SK-N-SH (cell line): ENCODE measurements around the gene ALPK3. TPM values are rescaled to one million over a fixed set of nuclear protein-coding genes. Genes with fewer than 3 reads are reported as not detected.

Source experiments
- CTCF ChIA-PET: fragments of 300-600, 350-600 bp; formaldehyde crosslinking; extraction: SDS; loops from one replicate; lab custom pipeline; 2021; lab: Yijun Ruan, JAX
- POLR2A ChIA-PET: fragments of 350-600 bp; sonication (Branson Sonifier 250); formaldehyde crosslinking; extraction: SDS; loops from one replicate; lab custom pipeline; 2020; ENCODE audit warnings: antibody characterized with exemption, inconsistent platforms; lab: Yijun Ruan, JAX
- DNase-seq: peaks from one replicate; pipeline ENCODE4 v3.0.0; 2012
- H2AFZ ChIP-seq: fragments of 200-600 bp; sonication (generic); 2 replicates; pipeline ENCODE4 v1.8.1; 2016; ENCODE audit warnings: antibody characterized with exemption, mild to moderate bottlenecking, low read depth
- H3F3A ChIP-seq: fragments of 200-600 bp; sonication (generic); replicated peaks from 2 replicates; pipeline ENCODE3; 2016; ENCODE audit warnings: antibody characterized with exemption, mild to moderate bottlenecking; ENCODE audit not compliant: insufficient read depth
- H3K27ac ChIP-seq, 2 experiments: fragments of 200-500 bp in 1 of 2; fragments of 200-600 bp in 1 of 2; sonication (Bioruptor generic) in 1 of 2; sonication (generic), shearing (Covaris generic) in 1 of 2; 2 replicates each; pipeline versions ENCODE4 v1.5.1 to v1.6.1; 2014 to 2016; ENCODE audit warnings: low read depth in 2 of 2, inconsistent platforms in 1 of 2, low read length in 1 of 2, mild to moderate bottlenecking in 1 of 2, mixed read lengths in 1 of 2
- H3K27me3 ChIP-seq: fragments of 200-600 bp; sonication (generic), shearing (Covaris generic); 2 replicates; pipeline ENCODE4 v1.6.1; 2016; ENCODE audit warnings: mixed run types; ENCODE audit not compliant: insufficient read depth
- H3K36me3 ChIP-seq, 2 experiments: fragments of 200-500 bp in 1 of 2; fragments of 200-600 bp in 1 of 2; sonication (Bioruptor generic) in 1 of 2; sonication (generic) in 1 of 2; replicated peaks in 1 of 2; 2 replicates each; pipeline versions ENCODE3 to v1.5.1; 2014 to 2016; ENCODE audit warnings: low read length in 1 of 2, mild to moderate bottlenecking in 1 of 2; ENCODE audit not compliant: insufficient read depth in 2 of 2, control insufficient read depth in 1 of 2
- H3K4me1 ChIP-seq, 2 experiments: fragments of 200-500 bp in 1 of 2; fragments of 200-600 bp in 1 of 2; sonication (Bioruptor generic) in 1 of 2; sonication (generic), shearing (Covaris generic) in 1 of 2; 2 replicates each; pipeline versions ENCODE4 v1.5.1 to v1.6.1; 2014 to 2016; ENCODE audit warnings: low read depth in 1 of 2, low read length in 1 of 2, mixed run types in 1 of 2; ENCODE audit not compliant: insufficient read depth in 2 of 2, control insufficient read depth in 1 of 2
- H3K4me2 ChIP-seq: fragments of 200-600 bp; sonication (generic), shearing (Covaris generic); 2 replicates; pipeline ENCODE4 v1.6.1; 2017; ENCODE audit warnings: mixed run types
- H3K4me3 ChIP-seq, 2 experiments: fragments of 200-500 bp in 1 of 2; fragments of 200-600 bp in 1 of 2; sonication (Bioruptor generic) in 1 of 2; sonication (generic), shearing (Covaris generic) in 1 of 2; 2 replicates each; pipeline versions ENCODE4 v1.5.1 to v1.8.1; 2014 to 2016; ENCODE audit warnings: low read depth in 2 of 2, inconsistent platforms in 1 of 2, low read length in 1 of 2, mild to moderate bottlenecking in 1 of 2, mixed read lengths in 1 of 2, moderate library complexity in 1 of 2
- H3K79me2 ChIP-seq: fragments of 200-600 bp; sonication (generic); 2 replicates; pipeline ENCODE4 v1.8.1; 2017; ENCODE audit warnings: mild to moderate bottlenecking; ENCODE audit not compliant: insufficient read depth
- H3K9ac ChIP-seq: fragments of 200-600 bp; sonication (generic); 2 replicates; pipeline ENCODE4 v1.6.1; 2017; ENCODE audit warnings: mixed run types
- H3K9me2 ChIP-seq: fragments of 200-600 bp; sonication (generic); 2 replicates; pipeline ENCODE4 v1.6.1; 2017; ENCODE audit warnings: mixed run types
- H3K9me3 ChIP-seq: fragments of 200-600 bp; sonication (generic); 2 replicates; pipeline ENCODE4 v1.6.1; 2017; ENCODE audit warnings: mixed run types, mild to moderate bottlenecking, moderate library complexity
- H4K20me1 ChIP-seq: fragments of 200-600 bp; sonication (generic); 2 replicates; pipeline ENCODE4 v1.6.1; 2017; ENCODE audit warnings: mild to moderate bottlenecking, mixed run types; ENCODE audit not compliant: insufficient read depth
- FOXJ3 ChIP-seq: sonication (generic); formaldehyde crosslinking; IDR thresholded peaks from 2 replicates; pipeline ENCODE4 v1.5.1; 2020; ENCODE audit warnings: mild to moderate bottlenecking, missing genetic modification reagents
- GATA2 ChIP-seq: sonication (generic); formaldehyde crosslinking; IDR thresholded peaks from 2 replicates; pipeline ENCODE4 v1.5.0; 2020; ENCODE audit warnings: mild to moderate bottlenecking, missing genetic modification reagents
- POLR2AphosphoS5 ChIP-seq: IDR thresholded peaks from 2 replicates; pipeline ENCODE4 v1.6.1; 2012; ENCODE audit warnings: low read depth, low read length
- TAF1 ChIP-seq: IDR thresholded peaks from 2 replicates; pipeline ENCODE4 v1.6.1; 2012; ENCODE audit warnings: low read depth, mild to moderate bottlenecking, low read length, moderate library complexity, borderline replicate concordance
- ZBTB33 ChIP-seq: IDR thresholded peaks from 2 replicates; pipeline ENCODE4 v1.4.0; 2012; ENCODE audit warnings: low read depth, borderline replicate concordance
- WGBS: methylation state at CpG from one replicate; pipeline ENCODE4 v1.1.6; 2017; ENCODE audit warnings: low lambda C conversion rate; 5-methylcytosine and 5-hydroxymethylcytosine counted together
- polyA plus RNA-seq, 3 experiments: library from polyadenylated mRNA; depleted of rRNA; stranded (reverse); fragments of >200 nt; gene quantifications; 2 replicates each; pipeline ENCODE4 v1.2.3, GENCODE V29; 2012
- TF ChIP-seq, protein P1 (sequence below): fragments of 200-600 bp; sonication (generic); IDR thresholded peaks from 2 replicates; pipeline ENCODE4 v1.6.1; 2017; ENCODE audit warnings: antibody characterized with exemption, mild to moderate bottlenecking, moderate library complexity

ALPK3 gene
- polyA plus RNA-seq, 1 of the 3 experiments (the other 2 are of a cell fraction): 0.16 TPM

GRCh38 chr15:84856731-84857417 lies 39.7 kb downstream of the ALPK3 start:
- Histone ChIP-seq H4K20me1 (no peaks in the 10 kb centered on the region), H3F3A (no peaks in the 10 kb centered on the region), H3K27me3 (no peaks in the 10 kb centered on the region), H3K4me1 (no peaks in the 10 kb centered on the region), H3K79me2 (no peaks in the 10 kb centered on the region), H2AFZ (no peak overlapping the region), H3K4me2 (no peak overlapping the region), H3K9me3 (no peaks in the 10 kb centered on the region), H3K4me3 (no peak overlapping the region), H3K9ac (no peak overlapping the region), H3K9me2 (no peaks in the 10 kb centered on the region), H3K36me3 (no peaks in the 10 kb centered on the region), H3K27ac (no peak overlapping the region)
- CTCF ChIA-PET: interaction anchor here (1.7 kb wide), 1 partner anchor 16 kb away, joined by 4 read pairs; no protein-coding TSS in a partner anchor
- no peak for DNase-seq
- POLR2A ChIA-PET: no interaction called here
- 82% methylated on average over 11 of the region's 16 CpGs for WGBS
- TF ChIP-seq FOXJ3 (CRISPR knock-in tag): no peak
- TF ChIP-seq POLR2AphosphoS5: no peak
- no peak for TF ChIP-seq ZBTB33
- TF ChIP-seq GATA2: no peak

GRCh38 chr15:84857418-84858004 lies 40.4 kb downstream of the ALPK3 start:
- no peak overlapping the region for H3K4me2 ChIP-seq
- CTCF ChIA-PET: interaction anchor here (1.7 kb wide), 1 partner anchor 16 kb away, joined by 4 read pairs; no protein-coding TSS in a partner anchor
- no peaks in the 10 kb centered on the region for H3F3A ChIP-seq
- no peak overlapping the region for H3K4me3 ChIP-seq
- POLR2A ChIA-PET: no interaction called here
- no peak for TF ChIP-seq TAF1
- TF ChIP-seq, protein P1, sequence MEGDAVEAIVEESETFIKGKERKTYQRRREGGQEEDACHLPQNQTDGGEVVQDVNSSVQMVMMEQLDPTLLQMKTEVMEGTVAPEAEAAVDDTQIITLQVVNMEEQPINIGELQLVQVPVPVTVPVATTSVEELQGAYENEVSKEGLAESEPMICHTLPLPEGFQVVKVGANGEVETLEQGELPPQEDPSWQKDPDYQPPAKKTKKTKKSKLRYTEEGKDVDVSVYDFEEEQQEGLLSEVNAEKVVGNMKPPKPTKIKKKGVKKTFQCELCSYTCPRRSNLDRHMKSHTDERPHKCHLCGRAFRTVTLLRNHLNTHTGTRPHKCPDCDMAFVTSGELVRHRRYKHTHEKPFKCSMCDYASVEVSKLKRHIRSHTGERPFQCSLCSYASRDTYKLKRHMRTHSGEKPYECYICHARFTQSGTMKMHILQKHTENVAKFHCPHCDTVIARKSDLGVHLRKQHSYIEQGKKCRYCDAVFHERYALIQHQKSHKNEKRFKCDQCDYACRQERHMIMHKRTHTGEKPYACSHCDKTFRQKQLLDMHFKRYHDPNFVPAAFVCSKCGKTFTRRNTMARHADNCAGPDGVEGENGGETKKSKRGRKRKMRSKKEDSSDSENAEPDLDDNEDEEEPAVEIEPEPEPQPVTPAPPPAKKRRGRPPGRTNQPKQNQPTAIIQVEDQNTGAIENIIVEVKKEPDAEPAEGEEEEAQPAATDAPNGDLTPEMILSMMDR: no peak
- H3K27ac ChIP-seq: no peak overlapping the region
- H4K20me1 ChIP-seq: no peaks in the 10 kb centered on the region
- DNase-seq: no peak
- no peaks in the 10 kb centered on the region for H3K36me3 ChIP-seq
- no peaks in the 10 kb centered on the region for H3K9me2 ChIP-seq
- H3K9ac ChIP-seq: no peak overlapping the region
- no peaks in the 10 kb centered on the region for H3K9me3 ChIP-seq
- no peaks in the 10 kb centered on the region for H3K4me1 ChIP-seq
- H2AFZ ChIP-seq: no peak overlapping the region
- H3K79me2 ChIP-seq: no peaks in the 10 kb centered on the region
- no peaks in the 10 kb centered on the region for H3K27me3 ChIP-seq
- 63% methylated on average over 3 of the region's 15 CpGs for WGBS
